D341Med (cell line): ENCODE results near the gene FRAS1.
"Not testable (repeated sequence)": the region's sequence is repeated elsewhere in the genome, so short reads cannot be mapped to it uniquely, and the experiment has no call there.

Experiments used
- DNase-seq: peaks from one replicate; pipeline ENCODE4 v3.0.0; 2012; ENCODE audit warnings: low spot score

The FRAS1 gene

GRCh38 chr4:78439328-78439727, 382.2 kb downstream of the FRAS1 start:
- DNase-seq = no peak

GRCh38 chr4:78441756-78442155, 384.6 kb downstream of the FRAS1 start:
- no peak for DNase-seq

GRCh38 chr4:78446619-78447018, 389.5 kb downstream of the FRAS1 start:
- DNase-seq = no peak

- DNase-seq = no peak
Observed at GRCh38 chr4:78451407-78451806, 394.3 kb downstream of the FRAS1 start.

GRCh38 chr4:78454016-78454415, 396.9 kb downstream of the FRAS1 start:
- DNase-seq = no peak

- no peak for DNase-seq
Observed at GRCh38 chr4:78457751-78458150, 400.6 kb downstream of the FRAS1 start.

- DNase-seq = no peak
Observed at GRCh38 chr4:78459327-78459726, 402.2 kb downstream of the FRAS1 start.

- no peak for DNase-seq
Observed at GRCh38 chr4:78460368-78460767, 403.2 kb downstream of the FRAS1 start.

- DNase-seq = no peak
Observed at GRCh38 chr4:78464265-78464664, 407.1 kb downstream of the FRAS1 start.

GRCh38 chr4:78467223-78467622, 410.1 kb downstream of the FRAS1 start:
- not testable (repeated sequence) for DNase-seq

GRCh38 chr4:78468272-78468671, 411.1 kb downstream of the FRAS1 start:
- no peak for DNase-seq

- no peak for DNase-seq
Observed at GRCh38 chr4:78476108-78476704, 419.1 kb downstream of the FRAS1 start.

GRCh38 chr4:78477276-78477675, 420.2 kb downstream of the FRAS1 start:
- DNase-seq = no peak

GRCh38 chr4:78478523-78478922, 421.4 kb downstream of the FRAS1 start:
- DNase-seq = no peak

- DNase-seq = no peak
Observed at GRCh38 chr4:78480286-78480685, 423.2 kb downstream of the FRAS1 start.

GRCh38 chr4:78481180-78481579, 424.1 kb downstream of the FRAS1 start:
- no peak for DNase-seq

- no peak for DNase-seq
Observed at GRCh38 chr4:78482281-78482680, 425.2 kb downstream of the FRAS1 start.

GRCh38 chr4:78483811-78484210, 426.7 kb downstream of the FRAS1 start:
- DNase-seq = no peak

- no peak for DNase-seq
Observed at GRCh38 chr4:78484574-78484973, 427.5 kb downstream of the FRAS1 start.

- DNase-seq = no peak
Observed at GRCh38 chr4:78493731-78494130, 436.6 kb downstream of the FRAS1 start.

- DNase-seq = no peak
Observed at GRCh38 chr4:78496021-78496643, 439.0 kb downstream of the FRAS1 start.

GRCh38 chr4:78506260-78506659, 449.1 kb downstream of the FRAS1 start:
- not testable (repeated sequence) for DNase-seq

- no peak for DNase-seq
Observed at GRCh38 chr4:78509043-78509442, 451.9 kb downstream of the FRAS1 start.

GRCh38 chr4:78510108-78510507, 453.0 kb downstream of the FRAS1 start:
- DNase-seq = no peak
